ENCODE measurements around the gene ATP9B.

The ATP9B gene

DNA sequence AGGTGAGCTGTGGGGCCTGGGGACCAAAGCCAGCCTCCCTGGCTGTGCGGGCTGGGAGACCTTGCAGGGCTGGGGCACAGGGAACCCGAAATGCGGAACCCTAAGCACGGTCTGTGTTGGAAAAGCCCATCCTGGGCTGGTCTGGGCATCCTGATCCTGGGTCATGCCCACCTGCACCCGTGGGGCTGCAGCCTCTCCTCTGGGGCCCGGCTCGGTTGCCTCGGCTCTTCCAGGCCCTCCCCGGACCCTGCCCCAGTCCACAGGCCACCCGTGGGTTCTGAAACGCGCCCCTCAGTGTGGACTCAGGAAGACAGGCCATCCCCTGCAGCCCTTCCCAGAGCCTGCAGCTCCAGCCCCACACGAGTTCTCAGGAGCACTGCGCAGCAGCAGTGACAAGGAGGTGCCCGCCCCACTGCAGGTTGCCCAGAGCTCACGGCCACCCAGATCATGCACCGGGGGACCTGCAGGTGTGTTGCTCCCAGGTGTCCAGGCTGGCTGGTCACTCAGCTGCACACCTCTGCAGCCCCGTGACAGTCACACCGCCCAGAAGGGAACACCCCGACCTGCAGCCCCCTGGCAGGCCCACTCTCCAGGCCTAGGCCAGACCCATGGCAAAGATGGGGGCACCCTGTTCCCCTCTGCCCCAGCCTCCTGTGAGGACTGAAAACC, 314.3 kb downstream of the ATP9B start:
- no peak for DNase-seq

DNA sequence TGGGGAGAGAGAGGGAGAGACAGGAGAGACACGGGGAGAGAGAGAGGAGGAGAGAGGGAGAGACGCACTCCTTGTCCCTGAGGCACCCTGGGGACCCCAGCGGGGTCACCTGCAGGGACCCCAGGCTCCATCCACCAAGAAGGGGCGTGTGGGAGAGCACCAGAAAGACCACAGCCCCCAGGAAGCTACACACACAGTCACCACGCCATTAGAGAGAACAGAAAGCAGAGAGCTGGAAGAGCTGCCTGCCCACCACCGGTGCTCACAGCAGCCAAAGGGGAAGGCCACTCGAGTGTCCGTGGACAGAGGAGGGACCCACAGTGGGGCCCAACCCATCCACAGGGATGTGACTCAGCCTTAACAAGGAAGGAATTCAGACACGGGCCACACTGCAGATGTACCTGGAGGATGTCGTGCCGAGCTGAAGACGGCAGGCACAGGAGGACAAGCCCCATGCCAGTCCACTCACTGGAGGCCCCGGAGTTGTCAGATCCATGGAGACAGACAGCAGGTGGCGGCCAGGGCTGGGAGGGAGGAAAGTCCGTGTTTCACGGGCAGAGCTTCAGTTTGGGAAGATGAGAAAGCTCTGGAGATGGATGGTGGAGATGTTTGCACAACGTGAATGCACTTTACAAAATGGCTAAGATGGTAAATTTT, 315.1 kb downstream of the ATP9B start:
- DNase-seq = no peak

DNA sequence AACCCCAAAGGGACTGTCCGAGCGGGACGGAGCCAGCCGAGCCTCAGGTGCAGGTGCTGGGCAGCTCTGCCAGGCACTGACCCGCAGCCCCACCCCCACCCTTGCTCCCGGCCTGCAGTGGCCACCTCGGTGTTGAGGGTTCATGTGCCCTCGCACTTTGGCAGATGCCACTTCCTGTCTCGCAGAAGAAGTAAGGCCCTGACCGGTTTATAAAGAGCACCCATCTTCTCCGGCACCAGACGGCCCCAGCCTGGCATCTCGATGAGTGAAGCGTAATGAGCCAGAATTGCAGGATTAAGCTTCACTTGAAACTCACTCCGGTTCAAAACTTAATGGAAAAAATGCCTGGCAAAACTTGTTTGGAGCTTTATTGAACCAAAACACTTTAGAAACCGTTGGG, 315.6 kb downstream of the ATP9B start:
- DNase-seq = no peak

DNA sequence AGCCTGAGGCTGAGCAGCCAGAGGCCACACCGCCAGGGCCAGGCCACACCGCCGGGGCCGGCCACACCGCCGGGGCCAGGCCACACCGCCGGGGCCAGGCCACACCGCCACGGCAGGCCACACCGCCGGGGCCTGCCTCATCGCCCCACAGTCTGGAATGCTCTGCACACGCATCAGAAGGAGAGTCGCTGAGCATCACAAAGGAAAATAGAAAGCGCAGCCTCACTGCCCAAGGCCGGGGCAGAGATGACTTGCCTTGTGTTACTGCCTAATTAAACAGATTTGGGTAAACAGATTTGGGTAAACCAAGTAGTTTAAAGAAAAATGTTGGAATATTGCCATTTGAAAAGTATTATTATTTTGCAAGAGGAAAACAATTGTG, 316.1 kb downstream of the ATP9B start:
- DNase-seq = no peak

DNA sequence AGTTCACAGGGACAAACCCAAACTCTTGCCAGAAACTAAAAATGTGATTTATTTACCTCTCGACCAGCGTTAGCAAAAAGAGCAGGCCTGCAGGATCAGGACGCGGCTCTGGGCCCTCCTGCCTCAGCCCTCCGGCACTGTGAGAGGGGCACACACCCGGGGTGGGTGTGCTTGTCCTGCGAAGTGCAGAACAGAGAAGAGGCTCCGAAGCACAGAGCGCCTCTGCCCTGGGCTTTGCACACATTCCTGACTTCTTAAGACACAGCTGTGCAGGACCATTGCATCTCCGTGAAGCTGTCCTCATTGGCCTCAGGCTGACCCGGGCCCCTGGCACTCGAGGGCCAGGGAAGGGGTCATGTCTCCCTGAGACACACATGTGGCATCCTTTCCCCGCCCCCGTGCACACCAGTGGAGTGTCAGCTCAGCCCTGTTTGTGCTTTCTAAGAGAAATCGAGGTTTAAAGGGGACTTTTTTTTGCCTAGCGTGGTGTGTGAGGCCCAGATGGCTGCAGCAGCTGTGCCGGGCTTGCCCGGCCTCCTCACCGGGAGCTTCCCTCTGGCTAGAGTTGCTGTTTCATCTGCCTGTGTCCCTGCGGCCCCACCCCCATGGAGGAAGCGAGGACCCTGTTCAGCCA, 316.6 kb downstream of the ATP9B start:
- DNase-seq = no peak

DNA sequence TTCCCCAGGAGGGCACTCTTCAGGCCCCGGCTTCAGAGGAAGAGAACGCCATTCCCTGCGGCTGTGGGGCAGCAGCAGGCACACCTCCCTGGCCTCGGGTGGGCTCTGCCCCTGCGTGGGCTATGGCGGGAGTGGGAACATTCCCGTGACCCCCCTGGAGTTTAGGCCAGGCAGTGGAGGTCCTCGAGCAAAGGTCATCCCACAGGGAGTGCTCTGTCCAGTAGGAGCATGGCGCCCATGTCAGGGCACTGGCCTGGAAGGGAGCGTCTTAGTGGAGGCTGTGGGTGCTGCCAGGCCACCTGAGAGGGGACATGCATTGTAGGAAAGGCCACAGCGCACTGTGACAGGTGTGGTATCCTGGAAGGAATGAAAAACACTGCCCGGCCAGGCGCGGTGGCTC, 317.4 kb downstream of the ATP9B start:
- DNase-seq = no peak

DNA sequence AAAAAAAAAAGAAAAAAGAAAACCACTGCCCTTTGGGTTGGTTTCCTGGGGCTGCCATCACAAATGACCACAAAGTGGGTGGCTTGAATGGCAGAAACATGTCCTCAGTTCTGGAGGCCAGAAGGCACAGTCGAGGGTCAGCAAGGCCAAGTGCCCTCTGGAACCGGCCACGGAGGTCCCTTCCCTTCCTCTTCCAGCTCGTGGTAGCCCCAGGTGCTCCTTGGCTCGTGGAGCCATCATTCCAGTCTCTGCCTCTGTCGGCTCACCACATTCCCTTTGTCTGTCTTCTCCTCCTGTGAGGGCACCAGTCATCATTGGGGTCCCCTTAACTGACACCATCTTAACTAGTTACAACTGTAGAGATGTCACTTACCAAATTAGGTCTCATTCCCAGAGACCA, 318.0 kb downstream of the ATP9B start:
- DNase-seq = no peak

DNA sequence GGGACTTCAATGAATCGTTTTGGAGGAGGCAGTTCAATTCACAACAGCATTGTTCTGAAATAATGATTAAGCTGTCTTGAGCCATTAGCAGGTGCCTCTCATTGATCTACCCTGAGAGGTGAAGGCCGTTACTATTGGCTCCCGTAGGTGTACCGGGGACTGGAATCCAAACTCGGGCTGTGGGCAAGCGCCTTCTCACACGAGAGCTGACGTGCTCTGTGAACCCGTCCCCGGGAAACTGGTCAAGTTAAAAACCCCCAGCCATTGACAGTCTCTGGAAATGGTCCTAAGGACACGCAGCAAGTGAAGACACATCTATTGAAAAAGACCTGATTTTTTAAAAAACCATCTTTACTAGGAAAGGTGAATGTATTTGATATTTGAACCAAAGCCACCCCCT, 318.4 kb downstream of the ATP9B start:
- no peak for DNase-seq

DNA sequence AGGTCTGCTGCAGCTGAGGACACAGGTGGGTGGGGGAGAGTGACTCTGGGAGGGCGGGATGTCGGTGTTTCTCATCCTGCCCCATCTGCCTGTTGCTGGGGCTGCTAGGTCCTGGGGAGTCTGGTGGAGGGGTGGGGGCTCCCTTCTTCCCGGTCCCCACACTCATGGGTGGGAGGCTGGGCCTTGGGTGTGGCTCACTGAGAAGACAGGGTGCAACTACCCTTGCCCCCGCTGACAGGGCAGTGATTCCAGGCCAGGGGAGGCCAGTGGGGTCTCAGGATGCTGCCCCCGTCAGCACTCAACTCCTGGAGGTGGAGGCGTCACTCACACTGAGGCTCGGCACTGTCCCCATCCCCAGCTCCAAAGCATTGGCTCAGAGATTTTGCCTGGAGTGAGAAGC, 318.8 kb downstream of the ATP9B start:
- no peak for DNase-seq

DNA sequence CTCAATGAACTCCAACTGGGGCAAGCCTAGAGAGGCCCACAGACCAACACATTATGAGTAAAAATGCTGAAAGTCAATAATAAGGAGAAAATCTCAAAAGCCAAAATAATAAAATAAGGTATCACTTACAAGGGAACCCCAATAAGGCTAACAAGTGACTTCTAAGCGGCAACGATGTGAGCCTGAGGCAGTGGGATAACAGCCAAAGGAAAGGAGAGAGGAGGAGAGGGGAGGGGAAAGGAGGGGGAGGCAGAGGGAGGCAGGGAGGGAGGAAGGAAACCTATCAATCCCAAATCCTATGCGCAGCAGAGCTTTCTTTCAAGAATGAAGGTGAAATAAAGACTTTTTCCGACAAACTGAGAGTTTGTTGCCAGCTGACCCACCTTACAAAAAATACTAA, 320.5 kb downstream of the ATP9B start:
- no peak for DNase-seq

DNA sequence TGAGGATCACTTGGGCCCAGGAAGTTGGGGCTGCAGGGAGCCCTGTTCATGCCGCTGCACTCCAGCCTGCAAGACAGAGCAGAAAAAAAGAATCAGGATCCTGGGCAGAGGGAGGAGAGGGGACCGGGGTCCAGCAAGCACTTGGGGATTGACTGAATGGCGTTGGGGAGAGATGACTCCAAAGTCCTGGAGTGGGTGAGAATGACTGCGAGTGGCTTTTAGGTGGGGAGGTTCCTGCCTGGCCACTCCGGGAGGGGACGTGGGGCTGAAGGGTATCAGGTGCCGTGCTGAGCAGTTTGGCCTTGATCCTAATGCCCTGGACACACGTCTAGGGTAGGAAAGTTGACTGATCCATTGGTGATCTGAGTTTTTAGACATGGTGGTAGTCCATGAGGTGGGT, 323.0 kb downstream of the ATP9B start:
- no peak for DNase-seq

DNA sequence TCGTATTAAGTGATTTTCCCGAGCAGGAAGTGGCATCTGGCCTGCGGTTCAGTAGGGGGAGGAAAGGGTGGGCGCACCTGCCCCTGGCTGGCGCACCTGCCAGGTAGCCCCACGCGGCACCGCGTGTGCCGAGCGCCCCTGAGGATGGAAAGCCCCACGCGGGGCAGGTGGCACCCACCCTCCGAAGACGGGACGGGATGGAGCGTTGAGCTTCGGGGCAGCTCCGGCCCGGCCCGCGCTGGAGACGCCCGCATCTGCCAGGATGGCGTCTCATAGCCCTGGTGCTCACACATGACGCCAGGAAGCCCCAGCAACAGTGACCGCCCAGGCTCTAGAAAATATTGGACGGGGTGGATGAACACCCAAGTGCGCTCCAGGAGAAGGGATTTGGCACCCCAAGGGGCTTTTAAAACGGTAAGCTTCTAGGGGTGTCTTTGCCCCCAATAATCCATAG, 324.0 kb downstream of the ATP9B start:
- DNase-seq = no peak

DNA sequence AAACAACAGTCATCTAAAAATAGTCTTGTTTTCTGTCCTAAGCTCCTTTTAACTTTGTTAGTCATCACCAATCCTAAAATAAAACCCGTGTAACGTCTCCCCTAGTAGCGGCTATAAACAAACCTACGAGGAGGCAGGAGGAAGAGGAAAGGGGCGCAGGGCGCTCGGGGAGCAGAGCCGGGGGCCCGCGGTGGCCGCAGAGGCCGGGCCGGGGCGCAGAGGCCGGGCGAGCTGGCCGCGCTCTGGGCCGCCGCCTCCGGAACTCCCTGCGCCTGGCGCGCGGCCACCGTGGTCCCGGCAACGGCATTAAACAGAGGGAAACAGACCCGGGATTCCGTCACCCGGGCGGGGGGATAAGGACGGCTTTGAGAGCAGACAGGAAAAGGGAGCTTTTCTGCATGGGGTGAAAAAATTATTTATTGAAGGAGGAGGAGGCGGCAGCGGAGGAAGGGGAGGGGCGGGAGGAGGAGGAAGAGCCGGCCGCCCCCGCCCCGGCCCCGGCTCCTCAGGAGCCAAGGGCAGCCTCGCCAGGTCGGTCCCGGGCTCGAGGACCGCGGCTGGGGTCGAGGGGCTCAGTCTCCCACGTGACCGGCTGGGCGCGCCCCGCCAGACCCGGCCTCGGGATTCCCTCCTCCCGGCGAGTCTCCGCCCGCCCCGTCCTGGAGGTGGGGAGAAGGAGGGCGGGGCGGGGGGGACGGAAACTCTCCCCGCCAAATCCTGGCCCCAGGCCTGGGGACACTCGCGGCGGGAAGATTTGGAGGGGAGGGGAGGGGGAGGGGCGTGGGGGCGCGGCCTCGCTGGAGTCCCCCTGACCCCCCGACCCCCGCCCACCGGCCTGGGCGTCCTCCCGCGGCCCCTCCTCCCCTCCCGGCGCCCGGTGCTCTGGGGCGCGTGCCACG, 324.7 kb downstream of the ATP9B start:
- DNase-seq = peak; percentile 87

DNA sequence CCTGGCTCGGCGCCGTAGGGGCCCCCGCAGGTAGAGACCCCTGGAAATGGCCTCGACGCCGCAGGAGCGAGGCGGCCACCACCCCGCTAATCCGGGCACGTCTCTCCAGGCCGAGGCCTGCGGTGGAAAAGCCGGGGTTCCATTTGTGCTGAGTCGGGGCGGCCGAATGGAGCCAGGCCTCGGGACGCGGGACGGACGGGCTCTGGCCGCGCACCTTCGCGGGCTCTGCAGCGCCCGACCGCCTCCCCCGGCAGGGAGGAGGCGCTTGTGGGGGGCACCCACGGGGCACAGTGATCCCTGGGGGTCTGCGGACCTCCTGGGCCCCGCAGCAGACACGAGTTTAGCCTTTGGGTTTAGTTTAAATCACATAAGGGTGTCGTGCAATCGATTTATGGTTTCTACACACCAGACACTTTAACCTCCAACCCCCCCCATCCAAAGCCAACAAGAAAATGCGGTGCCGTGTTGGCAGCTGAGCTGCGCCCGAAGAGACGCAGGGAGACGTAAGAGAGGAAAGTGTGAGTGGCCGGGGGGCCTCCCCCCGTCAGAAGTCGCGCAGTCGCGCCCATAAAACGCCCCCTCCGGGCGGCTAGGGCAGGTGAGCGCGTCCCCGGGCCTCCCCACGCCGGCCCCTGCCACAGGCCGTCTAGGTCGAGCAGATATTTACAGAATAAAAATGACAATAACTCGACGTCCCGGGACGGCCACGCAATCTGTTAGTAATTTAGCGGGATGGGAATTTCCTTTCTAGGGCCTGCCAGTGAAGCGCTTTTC, 325.5 kb downstream of the ATP9B start:
- peak; percentile 69 for DNase-seq

DNA sequence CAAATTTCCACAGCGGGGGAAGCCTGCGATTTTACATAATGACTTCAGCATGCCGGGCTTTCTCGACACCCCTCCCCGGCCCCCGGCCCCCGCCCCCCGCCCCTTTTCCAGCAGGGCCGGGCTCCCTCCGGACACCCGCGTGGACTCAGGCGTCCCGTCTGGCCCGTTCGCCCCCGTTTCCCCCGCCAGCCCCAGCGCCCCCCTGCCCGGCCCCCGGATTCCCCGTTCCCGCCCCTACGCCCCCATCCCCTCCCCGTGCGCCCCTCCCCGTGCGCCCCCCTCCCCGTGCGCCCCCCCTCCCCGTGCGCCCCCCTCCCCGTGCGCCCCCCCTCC, 326.1 kb downstream of the ATP9B start:
- DNase-seq = no peak

DNA sequence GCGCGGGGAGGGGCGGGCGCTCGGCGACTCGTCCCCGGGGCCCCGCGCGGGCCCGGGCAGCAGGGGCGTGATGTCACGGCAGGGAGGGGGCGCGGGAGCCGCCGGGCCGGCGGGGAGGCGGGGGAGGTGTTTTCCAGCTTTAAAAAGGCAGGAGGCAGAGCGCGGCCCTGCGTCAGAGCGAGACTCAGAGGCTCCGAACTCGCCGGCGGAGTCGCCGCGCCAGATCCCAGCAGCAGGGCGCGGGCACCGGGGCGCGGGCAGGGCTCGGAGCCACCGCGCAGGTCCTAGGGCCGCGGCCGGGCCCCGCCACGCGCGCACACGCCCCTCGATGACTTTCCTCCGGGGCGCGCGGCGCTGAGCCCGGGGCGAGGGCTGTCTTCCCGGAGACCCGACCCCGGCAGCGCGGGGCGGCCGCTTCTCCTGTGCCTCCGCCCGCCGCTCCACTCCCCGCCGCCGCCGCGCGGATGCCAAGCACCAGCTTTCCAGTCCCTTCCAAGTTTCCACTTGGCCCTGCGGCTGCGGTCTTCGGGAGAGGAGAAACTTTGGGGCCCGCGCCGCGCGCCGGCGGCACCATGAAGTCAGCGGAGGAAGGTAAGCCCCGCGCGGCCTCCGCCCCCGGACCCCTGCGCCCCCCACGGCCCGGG, 326.7 kb downstream of the ATP9B start, which contains the start of gene NFATC1:
Gene NFATC1, plus strand, starts transcription at position 170 of the 644 bp plus-strand sequence. Its CDS starts 295 bp downstream, at position 465.
- DNase-seq = peak; percentile 72

DNA sequence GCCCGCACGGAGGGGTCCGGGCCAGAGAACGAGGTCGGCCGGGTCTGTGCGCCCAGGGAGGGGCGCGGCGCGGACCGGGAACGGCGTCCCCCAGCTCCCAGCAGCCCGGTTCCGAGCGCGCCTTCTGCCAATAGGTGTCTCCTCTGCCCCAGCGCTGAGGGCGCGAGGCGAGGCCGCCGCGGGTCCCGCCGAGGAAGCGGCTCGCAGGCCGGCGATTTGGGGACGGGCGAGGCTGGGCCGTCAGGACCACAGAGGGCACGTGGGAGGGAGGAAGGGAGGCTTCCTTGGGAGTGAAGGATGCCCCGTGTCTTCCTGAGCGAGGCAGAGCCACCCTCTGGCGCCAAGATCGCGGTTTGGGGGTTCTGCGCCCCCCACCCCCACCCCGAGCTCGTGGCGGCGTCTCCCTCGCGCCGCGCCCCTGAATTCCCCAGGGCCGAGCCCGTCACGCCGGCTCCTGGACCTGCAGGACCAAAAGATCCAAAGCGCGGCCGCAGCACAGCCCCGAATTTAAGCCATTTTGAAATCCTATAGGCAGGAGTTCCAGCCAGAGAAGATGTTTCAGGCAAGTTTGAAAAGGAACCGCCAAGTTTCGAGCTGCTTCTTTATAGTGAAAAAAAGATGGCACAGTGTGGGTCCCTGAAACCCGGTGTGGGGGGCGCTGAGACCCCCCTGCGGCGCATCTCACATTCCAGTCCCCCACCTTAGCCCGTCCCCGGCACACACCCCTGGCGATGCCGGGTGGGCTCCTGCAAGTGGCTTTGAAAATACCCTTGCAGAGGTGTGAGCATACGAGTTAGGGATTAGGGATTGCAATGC, 327.4 kb downstream of the ATP9B start:
- peak; percentile 58 for DNase-seq

DNA sequence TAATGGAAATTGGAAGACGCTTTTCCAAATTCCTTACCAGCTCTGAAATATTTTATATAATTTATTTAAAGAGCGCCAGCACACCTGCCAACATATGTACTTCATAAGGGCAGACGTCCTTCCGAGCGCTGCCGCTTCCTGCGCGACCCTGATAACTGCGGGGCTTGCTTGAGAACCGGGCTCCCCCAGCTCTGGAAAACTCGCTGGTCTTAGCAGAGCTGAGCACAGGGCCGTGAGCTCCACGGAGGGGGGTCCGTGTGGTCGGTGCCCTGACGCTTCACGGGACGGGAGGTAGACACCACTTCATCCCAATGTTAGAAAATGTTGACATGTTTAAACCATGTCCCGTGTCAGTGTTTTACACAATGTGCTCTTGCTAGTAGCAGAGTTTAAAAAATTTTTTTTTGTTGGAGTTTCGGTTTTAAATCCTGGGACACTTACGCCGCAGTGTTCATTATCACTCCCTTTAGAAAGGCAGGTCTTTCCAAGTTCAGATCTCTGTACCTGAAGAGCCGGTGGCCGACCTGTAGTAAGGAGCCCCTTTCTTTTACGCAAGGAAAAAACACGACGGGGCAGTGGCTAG, 328.1 kb downstream of the ATP9B start:
- DNase-seq = no peak

DNA sequence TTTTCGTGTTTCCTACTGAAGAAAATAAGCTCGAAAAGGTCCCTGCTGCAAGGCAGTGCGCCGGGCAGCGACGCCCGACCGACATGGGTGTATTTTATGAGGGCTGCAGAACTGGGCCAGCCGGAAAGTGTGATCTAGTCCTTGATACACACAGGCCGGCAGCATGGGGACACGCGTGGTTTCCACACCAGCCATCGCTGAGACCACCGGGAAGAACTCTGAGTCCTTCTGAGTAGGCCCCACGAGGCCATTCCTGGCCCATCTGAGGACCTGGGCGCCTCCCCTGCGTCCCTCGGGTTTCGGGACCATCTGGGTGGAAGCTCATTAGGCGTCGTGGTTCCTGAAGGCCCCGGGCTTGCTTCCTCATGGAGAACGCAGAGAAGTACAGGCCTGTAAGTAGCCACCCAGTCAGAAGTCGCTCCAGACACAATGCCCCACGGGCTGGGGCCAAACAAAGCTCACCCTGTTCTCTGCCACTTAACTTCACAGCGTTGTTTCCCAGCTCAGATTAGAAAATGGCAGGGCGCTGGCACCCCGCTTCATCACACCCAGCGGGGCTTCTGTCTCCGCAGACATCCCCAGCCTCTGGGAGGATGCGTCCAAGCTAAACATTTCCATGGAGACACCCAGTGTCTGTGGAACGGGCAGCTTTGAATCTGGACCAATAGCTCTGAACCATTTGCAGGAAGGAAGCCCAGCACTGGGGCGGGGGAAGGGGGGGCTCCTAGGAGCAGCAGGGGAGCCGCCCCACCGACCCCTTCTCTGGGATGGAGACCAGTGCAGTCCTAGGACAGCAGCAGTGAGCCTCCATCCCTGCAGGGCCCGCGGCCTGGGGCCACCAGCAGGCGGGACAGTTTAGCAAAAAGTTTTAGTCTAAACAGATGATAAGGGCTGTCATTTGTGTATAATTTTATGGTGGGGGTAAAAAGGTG, 328.9 kb downstream of the ATP9B start:
- no peak for DNase-seq

All from fibroblast of skin of back (primary cell).